Hematopoietic multipotent progenitor cell treated with erythropoietin and hydrocortisone succinate and interleukin-3 and kit ligand, for 15 days (in vitro differentiated cells): ENCODE measurements around the gene LIN54.
"Not testable (repeated sequence)": the region's sequence is repeated elsewhere in the genome, so short reads cannot be mapped to it uniquely, and the experiment has no call there.

ENCODE experiments used
- DNase-seq: peaks from one replicate; pipeline ENCODE4 v3.0.0-alpha.2; 2015; ENCODE audit warnings: low spot score

The LIN54 gene

GRCh38 chr4:83010522-83011318, at the start of gene LIN54:
TSS of gene LIN54 (minus strand) at chr4:83010823. CDS start at chr4:82984844, 25,979 bp downstream.
- DNase-seq: peak; percentile 80

DNA sequence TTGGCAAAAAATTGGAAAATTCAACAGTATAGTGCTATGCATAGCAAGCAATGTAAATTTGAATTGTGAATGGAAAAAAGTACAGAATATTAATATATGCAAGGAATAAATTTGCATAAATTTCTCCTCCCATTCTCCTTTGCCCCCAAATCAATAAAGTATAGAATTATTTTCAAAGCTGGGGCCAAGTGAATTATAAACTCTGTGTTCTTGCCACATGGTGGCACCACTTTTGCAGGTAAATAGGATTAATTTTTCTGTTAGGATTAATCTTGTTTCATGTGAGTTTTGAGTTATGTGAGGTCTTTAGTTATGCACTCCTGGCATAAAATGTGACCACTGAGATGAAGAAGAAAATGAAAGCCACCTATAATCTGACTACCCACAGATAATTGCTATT, 44.3 kb upstream of the LIN54 start:
- DNase-seq: no peak

DNA sequence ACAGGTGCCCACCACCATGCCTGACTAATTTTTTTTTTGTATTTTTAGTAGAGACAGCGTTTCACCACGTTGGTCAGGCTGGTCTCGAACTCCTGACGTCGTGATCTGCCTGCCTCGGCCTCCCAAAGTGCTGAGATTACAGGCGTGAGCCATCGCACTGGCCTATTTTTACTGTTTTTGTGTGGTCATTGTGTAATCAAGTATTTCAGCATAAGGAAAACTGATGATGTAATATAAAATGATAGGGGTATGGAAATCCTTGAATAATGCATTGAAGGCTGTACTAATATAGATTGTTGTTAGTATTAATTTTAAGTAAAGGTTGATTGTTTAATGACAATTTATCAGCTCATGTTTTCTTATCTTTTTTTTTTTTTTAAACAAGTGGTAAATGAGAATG, 38.2 kb upstream of the LIN54 start:
- not testable (repeated sequence) for DNase-seq

DNA sequence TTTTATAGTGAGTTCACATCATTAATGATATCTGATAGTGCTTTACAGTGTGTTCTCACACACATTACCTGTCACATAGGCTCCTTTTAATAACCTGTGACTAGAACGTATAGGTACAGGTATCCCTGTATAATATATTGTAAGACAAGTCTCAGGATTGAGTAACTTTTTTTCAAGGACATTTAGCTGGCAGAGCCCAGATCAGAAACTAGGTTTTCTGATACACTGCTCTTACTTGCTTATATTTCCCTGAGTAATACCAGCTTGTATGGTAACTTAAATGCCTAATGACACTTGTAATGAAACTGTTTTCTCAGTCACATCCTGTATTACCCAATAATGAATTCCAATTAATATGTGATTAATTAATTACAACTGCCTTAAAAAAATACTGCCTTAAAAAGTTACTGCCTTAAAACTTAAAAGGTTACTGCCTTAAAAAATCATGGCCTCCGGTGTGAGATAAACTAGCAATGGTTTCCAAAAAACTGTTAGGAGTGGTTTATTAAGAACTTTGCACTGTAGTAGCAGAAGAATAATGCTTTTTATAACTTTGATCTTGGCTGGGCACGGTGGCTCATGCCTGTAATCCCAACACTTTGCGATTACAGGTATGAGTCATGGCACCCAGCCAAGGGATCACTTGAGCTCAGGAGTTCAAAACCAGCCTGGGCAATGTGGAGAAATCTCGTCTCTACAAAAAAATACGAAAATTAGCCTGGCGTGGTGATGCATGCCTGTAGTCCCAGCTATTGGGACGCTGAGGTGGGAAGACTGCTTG, 36.3 kb upstream of the LIN54 start:
- no peak for DNase-seq

DNA sequence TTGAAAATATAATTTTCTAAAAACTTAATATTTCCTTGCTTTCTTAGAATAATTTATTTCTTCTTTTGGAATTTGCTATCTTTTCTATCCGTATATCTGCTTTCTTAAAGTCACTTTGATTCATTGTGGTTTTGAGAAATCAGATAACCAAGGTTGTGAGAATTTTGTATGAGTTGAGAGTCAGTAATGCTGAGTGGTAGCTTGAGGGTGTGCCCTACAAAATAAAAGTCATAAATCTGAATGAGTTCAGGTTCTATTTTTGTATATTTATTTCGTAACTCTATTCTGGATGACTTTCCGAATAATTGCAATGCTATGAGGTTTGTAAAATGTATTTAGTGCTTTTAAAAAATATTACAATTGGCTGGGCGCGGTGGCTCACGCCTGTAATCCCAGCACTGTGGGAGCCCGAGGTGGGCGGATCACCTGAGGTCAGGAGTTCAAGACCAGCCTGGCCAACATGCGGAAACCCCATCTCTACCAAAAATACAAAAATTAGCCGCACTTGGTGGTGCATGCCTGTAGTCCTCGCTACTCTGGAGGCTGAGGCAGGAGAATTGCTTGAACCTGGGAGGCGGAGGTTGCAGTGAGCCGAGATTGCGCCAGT, 33.3 kb upstream of the LIN54 start:
- no peak for DNase-seq

- not testable (repeated sequence) for DNase-seq
Observed at GRCh38 chr4:83043157-83043556, 32.5 kb upstream of the LIN54 start.

GRCh38 chr4:83040269-83040668, 29.6 kb upstream of the LIN54 start:
- DNase-seq: no peak

GRCh38 chr4:83036991-83037665, 26.5 kb upstream of the LIN54 start:
- peak; percentile 30 for DNase-seq

DNA sequence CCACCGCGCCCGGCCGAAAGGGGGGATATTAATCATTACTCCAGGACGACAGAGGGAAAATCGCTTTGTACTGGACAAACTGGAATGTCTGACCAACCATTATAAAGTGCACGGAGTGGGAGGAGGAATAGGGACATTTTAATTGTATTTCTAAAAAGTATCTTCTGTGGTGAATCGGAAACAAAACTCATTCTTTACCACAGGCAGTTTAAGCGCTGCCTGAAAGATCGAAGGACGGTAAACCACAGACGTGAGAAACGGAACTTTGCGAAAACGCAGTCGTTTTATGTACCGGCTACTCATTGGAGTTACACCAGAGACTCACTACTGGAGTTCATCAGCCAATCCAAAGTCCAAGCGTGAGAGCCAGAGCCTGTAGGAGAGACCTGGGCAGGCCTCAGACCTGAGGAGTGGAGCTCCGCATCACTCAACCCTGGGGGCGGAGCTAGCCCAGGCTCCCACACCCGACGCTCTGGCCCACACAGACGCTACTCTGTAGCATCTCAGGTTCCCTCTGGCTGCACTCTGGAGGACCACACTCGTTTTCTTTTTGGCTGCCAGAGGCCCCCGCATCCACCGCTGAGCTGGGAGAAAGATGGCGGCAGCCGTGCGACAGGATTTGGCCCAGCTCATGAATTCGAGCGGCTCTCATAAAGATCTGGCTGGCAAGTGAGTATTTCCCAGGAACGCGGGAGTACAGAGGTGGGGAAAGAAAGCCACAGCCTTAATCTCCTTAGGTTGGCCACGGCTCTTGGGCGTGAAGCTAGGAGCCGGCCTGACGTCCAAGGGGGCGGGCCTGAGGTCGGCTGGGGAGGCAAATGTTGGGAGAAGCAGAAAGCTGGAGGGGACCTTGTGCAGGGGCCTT, 24.2 kb upstream of the LIN54 start, which contains the start of gene COPS4:
TSS of gene COPS4 (plus strand) at position 554 of the 865 bp plus-strand sequence. CDS start at position 596, 42 bp downstream.
- DNase-seq: peak; percentile 99

GRCh38 chr4:83029688-83030087, 19.1 kb upstream of the LIN54 start:
- no peak for DNase-seq

DNA sequence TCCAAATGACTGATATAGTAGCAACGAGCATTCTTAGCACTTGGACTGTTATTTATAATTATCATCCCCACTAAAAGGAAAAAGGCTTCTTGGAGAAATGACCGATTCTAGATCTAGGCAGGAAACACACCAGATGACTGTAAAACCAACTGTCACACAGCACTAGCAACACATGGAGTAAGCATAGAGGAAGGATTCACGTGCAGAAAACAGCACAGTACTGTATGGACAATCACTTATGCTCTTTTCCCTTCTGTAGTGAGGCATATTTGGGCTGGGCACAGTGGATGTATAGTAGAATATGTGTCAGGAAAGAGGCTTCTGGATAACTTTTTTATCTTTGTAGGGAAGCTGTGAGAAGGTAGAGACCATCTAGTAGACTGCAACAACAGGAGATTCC, 18.4 kb upstream of the LIN54 start:
- DNase-seq: no peak

GRCh38 chr4:83025563-83025962, 14.9 kb upstream of the LIN54 start:
- DNase-seq: no peak

DNA sequence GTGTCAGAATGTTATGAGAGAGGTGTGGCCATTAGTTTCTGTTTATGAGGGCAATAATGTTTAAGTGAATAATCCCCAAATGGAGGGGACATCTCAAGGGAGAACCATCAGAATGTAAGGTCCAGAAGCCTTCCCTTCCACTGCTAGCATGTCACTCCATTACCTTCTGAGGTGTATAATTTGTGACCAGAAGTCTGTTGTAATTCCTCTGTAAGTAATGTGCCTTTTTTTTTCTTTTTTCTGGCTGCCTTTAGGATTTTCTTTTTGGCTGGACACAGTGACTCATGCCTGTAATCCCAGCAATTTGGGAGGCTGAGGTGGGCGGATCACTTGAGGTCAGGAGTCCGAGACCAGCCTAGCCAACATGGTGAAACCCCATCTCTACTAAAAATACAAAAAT, 13.6 kb upstream of the LIN54 start:
- DNase-seq: no peak

DNA sequence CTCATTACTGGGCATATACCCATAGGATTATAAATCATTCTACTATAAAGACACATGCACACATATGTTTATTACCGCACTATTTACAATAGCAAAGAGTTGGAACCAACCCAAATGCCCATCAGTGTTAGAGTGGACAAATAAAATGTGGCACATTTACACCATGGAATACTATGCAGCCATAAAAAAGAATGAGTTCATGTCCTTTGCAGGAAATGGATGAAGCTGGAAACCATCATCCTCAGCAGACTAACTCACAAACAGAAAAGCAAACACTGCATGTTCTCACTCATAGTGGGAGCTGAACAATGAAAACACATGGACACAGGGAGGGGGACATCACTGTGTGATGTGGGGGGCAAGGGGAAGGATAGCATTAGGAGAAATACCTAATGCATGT, 13.0 kb upstream of the LIN54 start:
- not testable (repeated sequence) for DNase-seq

GRCh38 chr4:83022724-83023450, 12.3 kb upstream of the LIN54 start:
- no peak for DNase-seq

DNA sequence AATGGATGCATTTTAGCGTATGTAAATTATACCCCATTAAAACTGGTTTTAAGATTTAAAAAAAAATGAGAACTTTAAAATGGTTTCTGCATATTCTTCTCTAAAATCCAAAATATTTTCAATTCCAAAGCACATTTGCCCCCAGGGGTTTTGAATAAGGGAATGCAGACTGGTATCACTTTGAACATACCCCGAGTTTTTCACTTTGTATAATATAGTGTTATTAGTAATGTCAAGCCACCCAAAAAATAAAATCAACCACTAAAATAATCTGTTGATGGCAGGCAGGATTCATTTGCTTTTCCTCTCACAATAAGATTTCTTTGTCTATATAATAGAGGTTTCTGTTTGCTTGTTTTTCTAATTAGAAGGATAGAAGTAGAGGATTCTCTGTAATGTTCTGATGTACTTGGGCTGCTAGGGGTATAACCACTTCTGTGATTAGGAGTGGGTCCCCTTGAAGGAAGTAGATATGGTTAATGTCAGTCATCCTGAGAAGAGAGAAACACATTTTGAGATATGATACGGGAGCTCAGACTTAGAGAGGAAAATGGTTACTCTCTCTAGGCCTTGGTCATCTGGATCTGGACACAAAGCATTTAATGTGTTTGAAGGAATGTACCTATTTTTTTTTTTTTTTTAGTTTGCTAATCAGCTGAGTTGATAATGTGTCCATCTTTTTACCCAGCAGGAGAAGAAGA, 9.3 kb upstream of the LIN54 start:
- DNase-seq: no peak

DNA sequence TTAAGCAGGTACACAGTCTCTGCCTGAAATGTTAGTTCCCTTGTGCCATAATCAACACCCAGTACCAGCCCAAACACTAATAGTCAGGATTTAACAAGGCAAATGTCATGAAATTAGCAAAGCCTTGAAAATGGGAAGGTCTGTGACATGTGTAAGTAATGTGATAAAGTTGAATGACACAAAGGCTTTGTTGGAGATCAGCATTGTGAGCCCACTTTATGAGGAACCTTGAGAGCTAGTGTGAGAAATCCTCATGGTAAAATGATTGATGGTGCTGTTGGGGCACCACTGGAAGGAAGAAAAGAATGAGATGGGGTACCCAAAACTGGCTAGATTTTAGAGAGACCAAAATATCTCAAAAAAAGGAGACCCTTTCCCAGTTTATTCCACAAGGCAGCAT, 3.3 kb upstream of the LIN54 start:
- no peak for DNase-seq

GRCh38 chr4:83013420-83013867, 2.8 kb upstream of the LIN54 start:
- DNase-seq: no peak

- DNase-seq: peak; percentile 98
Observed at GRCh38 chr4:83012687-83013419, 2.2 kb upstream of the LIN54 start.
